H1 (cell line): ENCODE results near the gene PWP2. TPM values are rescaled to one million over a fixed set of nuclear protein-coding genes. Genes with fewer than 3 reads are reported as not detected.

ENCODE experiments used
- CTCF ChIA-PET: fragments of 300-600 bp; sonication (Branson Sonifier 250); formaldehyde crosslinking; loops from one replicate; lab custom pipeline; 2021; ENCODE audit not compliant: partially characterized antibody; lab: Charles Lee
- POLR2A ChIA-PET: fragments of 300-600 bp; sonication (Branson Sonifier 250); formaldehyde crosslinking; loops from one replicate; lab custom pipeline; 2021; ENCODE audit warnings: inconsistent platforms; ENCODE audit not compliant: partially characterized antibody; lab: Charles Lee
- DNase-seq, 2 experiments: peaks; one replicate each; pipeline versions ENCODE4 v3.0.0 to v3.0.0-alpha.2; 2010 to 2022; ENCODE audit warnings: low spot score in 2 of 2, low read depth in 1 of 2, mixed read lengths in 1 of 2
- FAIRE-seq: peaks from 2 replicates; lab custom pipeline; 2011; peaks lifted over from hg19 to GRCh38; lab: Jason Lieb, UNC
- H2AFZ ChIP-seq: 2 replicates; pipeline ENCODE4 v1.8.1; 2012; ENCODE audit warnings: low read length, inconsistent platforms
- H2AK5ac ChIP-seq: 2 replicates; pipeline ENCODE4 v1.6.1; 2013; ENCODE audit warnings: low read depth, low read length
- H2BK120ac ChIP-seq: replicated peaks from 2 replicates; pipeline ENCODE3; 2013; ENCODE audit warnings: low read depth, low read length, inconsistent platforms
- H2BK12ac ChIP-seq: 2 replicates; pipeline ENCODE4 v1.6.1; 2013; ENCODE audit warnings: low read depth, low read length
- H2BK15ac ChIP-seq: 2 replicates; pipeline ENCODE4 v1.6.1; 2013; ENCODE audit warnings: low read length
- H2BK20ac ChIP-seq: 2 replicates; pipeline ENCODE4 v1.6.1; 2013; ENCODE audit warnings: low read length
- H2BK5ac ChIP-seq: 2 replicates; pipeline ENCODE4 v1.6.1; 2013; ENCODE audit warnings: low read depth, low read length
- H3K14ac ChIP-seq: 2 replicates; pipeline ENCODE4 v1.6.1; 2013; ENCODE audit warnings: inconsistent platforms; ENCODE audit not compliant: insufficient read length
- H3K18ac ChIP-seq: 2 replicates; pipeline ENCODE4 v1.6.1; 2013; ENCODE audit warnings: low read length; ENCODE audit errors: extremely low read depth
- H3K23ac ChIP-seq: 2 replicates; pipeline ENCODE4 v1.6.1; 2013; ENCODE audit warnings: inconsistent platforms; ENCODE audit not compliant: insufficient read length
- H3K23me2 ChIP-seq: 2 replicates; pipeline ENCODE4 v1.6.1; 2013; ENCODE audit warnings: low read depth, low read length
- H3K27ac ChIP-seq: 2 replicates; pipeline ENCODE4 v1.6.1; 2011; ENCODE audit warnings: low read depth, low read length, inconsistent platforms
- H3K27me3 ChIP-seq, 4 experiments: replicated peaks in 1 of 4; 1 replicate in 1 of 4; 2 replicates in 3 of 4; pipeline versions ENCODE4 v1.6.1 to v1.8.1; 2011 to 2013; ENCODE audit warnings: low read length in 3 of 4, mild to moderate bottlenecking in 3 of 4, inconsistent platforms in 2 of 4, mixed read lengths in 2 of 4, moderate library complexity in 1 of 4; ENCODE audit not compliant: control insufficient read depth in 3 of 4, insufficient read depth in 3 of 4; ENCODE audit errors: extremely low read depth in 1 of 4
- H3K36me3 ChIP-seq, 4 experiments: 2 replicates each; pipeline versions ENCODE4 v1.6.1 to v1.8.1; 2011 to 2013; ENCODE audit warnings: mild to moderate bottlenecking in 4 of 4, low read length in 3 of 4, moderate library complexity in 2 of 4, control low read depth in 1 of 4, inconsistent platforms in 1 of 4; ENCODE audit not compliant: insufficient read depth in 4 of 4, control insufficient read depth in 2 of 4
- H3K4ac ChIP-seq: replicated peaks from 2 replicates; pipeline ENCODE3; 2013; ENCODE audit warnings: low read length, low read depth, mixed read lengths, inconsistent platforms; ENCODE audit not compliant: insufficient read length
- H3K4me1 ChIP-seq, 4 experiments: replicated peaks in 1 of 4; 1 replicate in 1 of 4; 2 replicates in 3 of 4; pipeline versions ENCODE4 v1.6.1 to v1.8.1; 2011 to 2013; ENCODE audit warnings: low read length in 3 of 4, inconsistent platforms in 2 of 4, mixed read lengths in 1 of 4; ENCODE audit not compliant: insufficient read depth in 4 of 4, control insufficient read depth in 3 of 4
- H3K4me2 ChIP-seq, 2 experiments: 2 replicates each; pipeline versions ENCODE4 v1.6.1 to v1.8.1; 2011 to 2013; ENCODE audit warnings: low read depth in 2 of 2, low read length in 2 of 2, control low read depth in 1 of 2, inconsistent platforms in 1 of 2, mild to moderate bottlenecking in 1 of 2; ENCODE audit not compliant: insufficient read depth in 1 of 2
- H3K4me3 ChIP-seq, 4 experiments: fragments of 200-600, 300-600 bp in 1 of 4; sonication (generic), shearing (Covaris generic), sonication (Bioruptor Twin) in 1 of 4; 2 replicates each; pipeline versions ENCODE4 v1.5.1 to v1.8.1; 2011 to 2016; ENCODE audit warnings: low read length in 4 of 4, low read depth in 3 of 4, control low read depth in 2 of 4, inconsistent platforms in 2 of 4, mild to moderate bottlenecking in 2 of 4, mixed read lengths in 1 of 4, moderate library complexity in 1 of 4; ENCODE audit not compliant: insufficient read depth in 2 of 4; ENCODE audit errors: extremely low read depth in 1 of 4
- H3K56ac ChIP-seq: replicated peaks from 2 replicates; pipeline ENCODE3; 2013; ENCODE audit warnings: low read depth, mild to moderate bottlenecking, mixed read lengths, low read length, inconsistent platforms; ENCODE audit not compliant: insufficient read length
- H3K79me1 ChIP-seq: 2 replicates; pipeline ENCODE4 v1.6.1; 2013; ENCODE audit warnings: low read depth, low read length, control low read depth
- H3K79me2 ChIP-seq, 2 experiments: 2 replicates each; pipeline versions ENCODE4 v1.6.1 to v1.8.1; 2012 to 2013; ENCODE audit warnings: low read length in 2 of 2, mild to moderate bottlenecking in 2 of 2, inconsistent platforms in 1 of 2; ENCODE audit not compliant: insufficient read depth in 2 of 2, control insufficient read depth in 1 of 2
- H3K9ac ChIP-seq, 4 experiments: replicated peaks in 1 of 4; 1 replicate in 1 of 4; 2 replicates in 3 of 4; pipeline versions ENCODE4 v1.6.1 to v1.8.1; 2011 to 2013; ENCODE audit warnings: low read depth in 3 of 4, low read length in 3 of 4, control low read depth in 2 of 4, mild to moderate bottlenecking in 2 of 4, moderate library complexity in 2 of 4, inconsistent platforms in 1 of 4; ENCODE audit errors: extremely low read depth in 1 of 4
- H3K9me3 ChIP-seq, 2 experiments: 2 replicates each; pipeline versions ENCODE4 v1.6.1 to v1.8.1; 2012 to 2013; ENCODE audit warnings: mild to moderate bottlenecking in 2 of 2, moderate library complexity in 2 of 2, control low read depth in 1 of 2, inconsistent platforms in 1 of 2, low read depth in 1 of 2, low read length in 1 of 2, mixed read lengths in 1 of 2; ENCODE audit not compliant: insufficient read depth in 2 of 2
- H4K20me1 ChIP-seq, 2 experiments: replicated peaks in 1 of 2; 2 replicates each; pipeline versions ENCODE3 to v1.8.1; 2011 to 2013; ENCODE audit warnings: inconsistent platforms in 2 of 2, low read length in 2 of 2, mild to moderate bottlenecking in 1 of 2; ENCODE audit not compliant: insufficient read depth in 2 of 2, control insufficient read depth in 1 of 2
- H4K5ac ChIP-seq: 2 replicates; pipeline ENCODE4 v1.6.1; 2013; ENCODE audit warnings: low read length, low read depth, mixed read lengths, inconsistent platforms; ENCODE audit not compliant: insufficient read length
- H4K8ac ChIP-seq: 2 replicates; pipeline ENCODE4 v1.8.0; 2013; ENCODE audit warnings: mild to moderate bottlenecking, moderate library complexity, low read length, inconsistent platforms; ENCODE audit not compliant: insufficient read depth; ENCODE audit errors: extremely low read depth
- H4K91ac ChIP-seq: replicated peaks from 2 replicates; pipeline ENCODE3; 2013; ENCODE audit warnings: low read length, mixed read lengths, inconsistent platforms; ENCODE audit not compliant: insufficient read length
- BACH1 ChIP-seq: IDR thresholded peaks from 2 replicates; pipeline ENCODE4 v1.6.1; 2012; ENCODE audit warnings: low read length, improper control_type of control experiment
- BCL11A ChIP-seq, 2 experiments: IDR thresholded peaks; one replicate each; pipeline ENCODE4 v1.6.1; 2011; ENCODE audit warnings: low read depth in 2 of 2, low read length in 2 of 2, mild to moderate bottlenecking in 2 of 2
- BRCA1 ChIP-seq: IDR thresholded peaks from 2 replicates; pipeline ENCODE4 v1.6.1; 2012; ENCODE audit warnings: low read depth, low read length, improper control_type of control experiment
- CBX5 ChIP-seq: fragments of 300-800, 300-1000 bp; sonication (generic); IDR thresholded peaks from 2 replicates; pipeline ENCODE4 v1.7.1; 2016; ENCODE audit warnings: antibody characterized with exemption, low read length, low read depth
- EZH2 ChIP-seq: fragments of 200-600 bp; sonication (generic); IDR thresholded peaks from 2 replicates; pipeline ENCODE4 v1.7.1; 2012; ENCODE audit warnings: low read depth, mild to moderate bottlenecking, moderate library complexity, low read length, inconsistent platforms; ENCODE audit not compliant: severe bottlenecking
- GABPA ChIP-seq: IDR thresholded peaks from 2 replicates; pipeline ENCODE4 v1.6.1; 2011; ENCODE audit warnings: mild to moderate bottlenecking, low read length, moderate library complexity, borderline replicate concordance; ENCODE audit not compliant: insufficient read depth
- NRF1 ChIP-seq: IDR thresholded peaks from 2 replicates; pipeline ENCODE4 v1.6.1; 2011; ENCODE audit warnings: mild to moderate bottlenecking, low read depth, low read length, improper control_type of control experiment
- SUZ12 ChIP-seq: fragments of 200-600 bp; sonication (generic); IDR thresholded peaks from 2 replicates; pipeline ENCODE4 v1.6.1; 2012; ENCODE audit warnings: mild to moderate bottlenecking, inconsistent platforms, low read length, moderate library complexity, mixed read lengths
- WGBS, 2 experiments: shearing (Covaris generic) in 1 of 2; methylation state at CpG; one replicate each; pipeline versions ENCODE4 v1.1.6 to v1.1.7; 2013 to 2015; ENCODE audit warnings: low lambda C conversion rate in 2 of 2, mixed read lengths in 2 of 2, inconsistent platforms in 1 of 2, low coverage in 1 of 2, missing lambda C conversion rate in 1 of 2; ENCODE audit not compliant: insufficient replicate concordance in 2 of 2, insufficient coverage in 1 of 2, insufficient read length in 1 of 2; ENCODE audit errors: extremely low coverage in 1 of 2, missing lambda C conversion rate in 1 of 2; 5-methylcytosine and 5-hydroxymethylcytosine counted together
- polyA plus RNA-seq, 7 experiments: library from polyadenylated mRNA; depleted of rRNA in 3 of 7; stranded (reverse) in 5 of 7; unstranded in 2 of 7; fragments of >200 nt in 5 of 7; fragments of 200-250 nt in 2 of 7; gene quantifications; 1 replicate in 5 of 7; 2 replicates in 1 of 7; 4 replicates in 1 of 7; pipeline versions ENCODE4 v1.2.1 to v1.2.3, GENCODE V29; 2011 to 2013; ENCODE audit warnings: missing spikeins in 2 of 7, mixed read lengths in 2 of 7
- total RNA-seq: library from RNA; stranded (reverse); fragmentation: NEBNext Ultra II Directional; extraction: Animal tissue kit (Norgen Biotek cat#: 25700); gene quantifications from 2 replicates; pipeline ENCODE4 v1.2.1, GENCODE V29; 2021
- TF ChIP-seq, protein P1 (sequence below): IDR thresholded peaks from 2 replicates; pipeline ENCODE4 v1.6.1; 2012; ENCODE audit warnings: low read length, inconsistent platforms

The PWP2 gene
- total and polyA plus RNA-seq, 2 of the 8 experiments (the other 6 are each of a cell fraction or from before 2014, with no cell fraction given), result 4.4 to 6.7 TPM

- no peak overlapping the region for H2BK12ac ChIP-seq
- H4K91ac ChIP-seq, result no peak overlapping the region
- FAIRE-seq (no peak), DNase-seq (peak in 1 of 2 experiments; percentile 33)
- H2BK20ac ChIP-seq, result no peak overlapping the region
- H3K9me3 ChIP-seq, result no peaks in the 10 kb centered on the region
- no peak overlapping the region for H3K27ac ChIP-seq
- no peaks in the 10 kb centered on the region for H3K79me2 ChIP-seq
- H3K18ac ChIP-seq, result no peak overlapping the region
- H3K14ac ChIP-seq, result no peak overlapping the region
- peaks cover 13 to 54% (median 29%) of the 10 kb centered on the region in 4 experiments for H3K36me3 ChIP-seq
- no peak overlapping the region for H2AFZ ChIP-seq
- CTCF ChIA-PET, result interaction anchor here (1.9 kb wide), 1 partner anchor 9 kb away, joined by 6 read pairs; no protein-coding TSS in a partner anchor
- no peak overlapping the region for H3K23ac ChIP-seq
- H4K8ac ChIP-seq, result 0 out of 2 replicates have a peak overlapping the region, but pooled peaks have one; percentile 47
- no peak overlapping the region for H4K5ac ChIP-seq
- peaks cover 4% of the 10 kb centered on the region for H3K79me1 ChIP-seq
- H3K4ac ChIP-seq, result no peak overlapping the region
- H3K27me3 ChIP-seq, result no peaks in the 10 kb centered on the region
- no peak overlapping the region for H2AK5ac ChIP-seq
- POLR2A ChIA-PET, result no interaction called here
- H2BK120ac ChIP-seq, result no peak overlapping the region
- no peak overlapping the region for H3K4me3 ChIP-seq
- H3K9ac ChIP-seq, result no peak overlapping the region
- H3K56ac ChIP-seq, result no peak overlapping the region
- H3K4me2 ChIP-seq, result no peak overlapping the region
- H3K4me1 ChIP-seq, result no peaks in the 10 kb centered on the region
- peaks cover 3 to 6% of the 10 kb centered on the region in 2 experiments for H4K20me1 ChIP-seq
- WGBS, 2 experiments, result 95% methylated on average over 29 of the region's 33 CpGs; no CpG with 5 or more reads in 1 of the 2 experiments
- H2BK15ac ChIP-seq, result no peak overlapping the region
- H3K23me2 ChIP-seq, result no peaks in the 10 kb centered on the region
- no peak overlapping the region for H2BK5ac ChIP-seq
- no peak for TF ChIP-seq BRCA1
- no peak for TF ChIP-seq BACH1
- TF ChIP-seq BCL11A (IDR thresholded peaks at IDR 0.05; ENCODE audit: low read depth in 2 of 2, low read length in 2 of 2), result no peak
- no peak for TF ChIP-seq SUZ12
- no peak for TF ChIP-seq NRF1
- TF ChIP-seq, protein P1, sequence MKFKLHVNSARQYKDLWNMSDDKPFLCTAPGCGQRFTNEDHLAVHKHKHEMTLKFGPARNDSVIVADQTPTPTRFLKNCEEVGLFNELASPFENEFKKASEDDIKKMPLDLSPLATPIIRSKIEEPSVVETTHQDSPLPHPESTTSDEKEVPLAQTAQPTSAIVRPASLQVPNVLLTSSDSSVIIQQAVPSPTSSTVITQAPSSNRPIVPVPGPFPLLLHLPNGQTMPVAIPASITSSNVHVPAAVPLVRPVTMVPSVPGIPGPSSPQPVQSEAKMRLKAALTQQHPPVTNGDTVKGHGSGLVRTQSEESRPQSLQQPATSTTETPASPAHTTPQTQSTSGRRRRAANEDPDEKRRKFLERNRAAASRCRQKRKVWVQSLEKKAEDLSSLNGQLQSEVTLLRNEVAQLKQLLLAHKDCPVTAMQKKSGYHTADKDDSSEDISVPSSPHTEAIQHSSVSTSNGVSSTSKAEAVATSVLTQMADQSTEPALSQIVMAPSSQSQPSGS, result no peak
- TF ChIP-seq CBX5, result no peak
- no peak for TF ChIP-seq GABPA
- TF ChIP-seq EZH2, result no peak
Observed at GRCh38 chr21:44087426-44088400, 19.5 kb upstream of the PWP2 start.
